Chondrocyte (in vitro differentiated cells): Measurements from ENCODE around the gene BICDL1. TPM values are rescaled to one million over a fixed set of nuclear protein-coding genes. Genes with fewer than 3 reads are reported as not detected.

Experiments used
- DNase-seq: peaks from one replicate; pipeline ENCODE4 v3.0.0; 2021; ENCODE audit warnings: mixed read lengths, low spot score
- H3K27ac Mint-ChIP-seq: one replicate; pipeline ENCODE4 v1.8.0; 2021; ENCODE audit warnings: mild to moderate bottlenecking, moderate library complexity, mixed read lengths; ENCODE audit not compliant: unreplicated experiment
- H3K27me3 Mint-ChIP-seq: 2 replicates; pipeline ENCODE4 v1.8.0; 2021; ENCODE audit warnings: low read depth, mixed read lengths
- H3K36me3 Mint-ChIP-seq: 2 replicates; pipeline ENCODE4 v1.8.0; 2021; ENCODE audit warnings: low read depth, mixed read lengths
- H3K4me1 Mint-ChIP-seq: 2 replicates; pipeline ENCODE4 v1.8.0; 2021; ENCODE audit warnings: low read depth, mild to moderate bottlenecking, mixed read lengths
- H3K4me3 Mint-ChIP-seq: one replicate; pipeline ENCODE4 v1.8.0; 2021; ENCODE audit warnings: mild to moderate bottlenecking, moderate library complexity, mixed read lengths; ENCODE audit not compliant: unreplicated experiment
- H3K9me3 Mint-ChIP-seq: 2 replicates; pipeline ENCODE4 v1.8.0; 2021; ENCODE audit warnings: low read depth, mixed read lengths
- total RNA-seq: library from RNA; stranded (reverse); gene quantifications from 3 replicates; pipeline ENCODE4 v1.2.1, GENCODE V29; 2021
- TF ChIP-seq, protein P1 (sequence below): fragments of 200-600 bp; sonication (generic); IDR thresholded peaks from 2 replicates; pipeline ENCODE4 v1.5.0; 2021; ENCODE audit warnings: antibody characterized with exemption, mild to moderate bottlenecking, moderate library complexity

BICDL1 gene
- total RNA-seq, 1 donor from 2014 or later: 0.45 TPM

DNA sequence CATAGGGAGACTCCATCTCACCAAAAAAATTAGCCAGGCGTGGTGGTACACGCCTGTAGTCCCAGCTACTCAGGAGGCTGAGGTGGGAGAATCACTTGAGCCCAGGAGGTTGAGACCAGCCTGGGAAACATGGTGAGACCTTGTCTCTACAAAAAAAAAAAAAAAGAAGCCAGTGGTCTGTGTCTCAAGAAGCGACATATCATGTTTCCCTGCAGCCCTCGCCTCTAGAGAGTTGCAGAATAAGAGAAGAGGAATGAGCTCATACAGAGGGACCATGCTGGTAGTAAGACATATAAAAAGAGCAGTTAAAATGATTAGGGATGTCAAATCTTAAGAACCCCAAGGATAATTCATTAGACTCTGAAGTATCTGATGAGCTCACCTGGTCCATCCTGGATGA is 39.4 kb upstream of the BICDL1 start:
- Mint-ChIP-seq H3K27ac (no peak overlapping the region), H3K9me3 (no peaks in the 10 kb centered on the region), H3K27me3 (no peaks in the 10 kb centered on the region), H3K36me3 (no peaks in the 10 kb centered on the region), H3K4me3 (no peak overlapping the region), H3K4me1 (no peaks in the 10 kb centered on the region)
- TF ChIP-seq, protein P1, sequence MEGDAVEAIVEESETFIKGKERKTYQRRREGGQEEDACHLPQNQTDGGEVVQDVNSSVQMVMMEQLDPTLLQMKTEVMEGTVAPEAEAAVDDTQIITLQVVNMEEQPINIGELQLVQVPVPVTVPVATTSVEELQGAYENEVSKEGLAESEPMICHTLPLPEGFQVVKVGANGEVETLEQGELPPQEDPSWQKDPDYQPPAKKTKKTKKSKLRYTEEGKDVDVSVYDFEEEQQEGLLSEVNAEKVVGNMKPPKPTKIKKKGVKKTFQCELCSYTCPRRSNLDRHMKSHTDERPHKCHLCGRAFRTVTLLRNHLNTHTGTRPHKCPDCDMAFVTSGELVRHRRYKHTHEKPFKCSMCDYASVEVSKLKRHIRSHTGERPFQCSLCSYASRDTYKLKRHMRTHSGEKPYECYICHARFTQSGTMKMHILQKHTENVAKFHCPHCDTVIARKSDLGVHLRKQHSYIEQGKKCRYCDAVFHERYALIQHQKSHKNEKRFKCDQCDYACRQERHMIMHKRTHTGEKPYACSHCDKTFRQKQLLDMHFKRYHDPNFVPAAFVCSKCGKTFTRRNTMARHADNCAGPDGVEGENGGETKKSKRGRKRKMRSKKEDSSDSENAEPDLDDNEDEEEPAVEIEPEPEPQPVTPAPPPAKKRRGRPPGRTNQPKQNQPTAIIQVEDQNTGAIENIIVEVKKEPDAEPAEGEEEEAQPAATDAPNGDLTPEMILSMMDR: no peak
- no peak for DNase-seq

DNA sequence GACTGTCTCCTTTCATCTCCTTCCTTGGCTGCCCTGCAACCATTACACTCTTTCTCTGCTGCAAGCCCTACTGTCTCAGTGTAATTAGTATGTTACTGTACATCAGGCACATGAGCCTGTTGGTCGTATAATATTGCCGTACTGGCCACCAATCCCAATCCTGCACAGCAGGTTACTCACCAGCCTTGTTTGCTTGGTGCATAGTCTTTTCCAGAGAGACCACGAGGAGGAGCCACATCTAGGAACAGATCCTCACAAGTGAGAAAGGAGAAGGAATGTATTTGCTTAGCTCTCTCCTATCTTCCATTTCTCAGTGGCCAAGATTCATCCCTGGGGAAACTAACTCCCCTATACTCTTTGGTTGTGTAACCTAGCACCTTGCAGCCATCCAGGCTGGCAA is 33.0 kb upstream of the BICDL1 start:
- Mint-ChIP-seq H3K9me3 (peaks cover 24% of the 10 kb centered on the region), H3K27ac (no peak overlapping the region), H3K4me3 (no peak overlapping the region)

DNA sequence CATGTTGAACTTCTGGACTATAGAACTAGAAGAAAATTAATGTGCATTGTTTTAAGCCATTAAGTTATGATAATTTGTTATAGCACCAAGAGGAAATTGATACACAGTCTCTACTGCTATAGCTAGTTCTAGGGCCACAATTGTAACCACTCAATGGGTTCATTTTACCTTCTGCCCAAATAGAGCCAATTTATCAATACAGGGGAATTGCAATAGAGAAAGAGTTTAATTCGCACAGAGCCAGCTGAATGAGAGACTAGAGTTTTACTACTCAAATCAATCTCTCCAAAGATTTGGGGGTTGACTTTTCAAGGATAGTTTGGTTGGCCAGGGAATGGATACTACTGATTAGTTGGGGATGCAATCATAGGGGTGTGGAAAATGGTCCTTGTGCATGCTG is 31.9 kb upstream of the BICDL1 start:
- DNase-seq: no peak
- no peaks in the 10 kb centered on the region for H3K36me3 Mint-ChIP-seq
- H3K4me1 Mint-ChIP-seq: no peaks in the 10 kb centered on the region
- peaks cover 24% of the 10 kb centered on the region for H3K9me3 Mint-ChIP-seq
- TF ChIP-seq, protein P1: no peak
- H3K27ac Mint-ChIP-seq: no peak overlapping the region
- H3K4me3 Mint-ChIP-seq: no peak overlapping the region
- H3K27me3 Mint-ChIP-seq: peaks cover 2% of the 10 kb centered on the region

More for the DNA sequence above, 33.0 kb upstream of the BICDL1 start:
- H3K4me1 Mint-ChIP-seq: no peaks in the 10 kb centered on the region
- peaks cover 2% of the 10 kb centered on the region for H3K27me3 Mint-ChIP-seq
- no peaks in the 10 kb centered on the region for H3K36me3 Mint-ChIP-seq
- TF ChIP-seq, protein P1: no peak
- no peak for DNase-seq

DNA sequence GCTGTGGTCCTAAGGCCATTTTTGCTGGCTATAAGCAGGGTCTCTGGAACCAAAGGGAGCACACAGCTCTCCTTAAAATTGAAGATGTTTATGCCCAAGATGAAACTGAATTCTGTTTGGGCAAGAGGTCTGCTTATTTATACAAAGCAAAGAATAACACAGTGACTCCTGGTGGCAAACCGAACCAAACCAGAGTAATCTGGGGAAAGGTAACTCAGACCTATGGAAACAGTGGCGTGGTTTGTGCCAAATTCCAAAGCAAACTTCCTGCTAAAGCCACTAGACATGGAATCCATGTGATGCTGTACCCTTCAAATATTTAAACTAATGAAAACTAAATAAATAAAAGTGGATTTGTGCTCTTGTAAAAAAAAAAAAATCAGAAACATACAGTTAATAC is 29.6 kb upstream of the BICDL1 start:
- Mint-ChIP-seq H3K36me3 (no peaks in the 10 kb centered on the region), H3K4me1 (no peaks in the 10 kb centered on the region), H3K9me3 (peaks cover 24% of the 10 kb centered on the region), H3K27me3 (peaks cover 5% of the 10 kb centered on the region), H3K27ac (no peak overlapping the region), H3K4me3 (no peak overlapping the region)
- TF ChIP-seq, protein P1: no peak
- no peak for DNase-seq

DNA sequence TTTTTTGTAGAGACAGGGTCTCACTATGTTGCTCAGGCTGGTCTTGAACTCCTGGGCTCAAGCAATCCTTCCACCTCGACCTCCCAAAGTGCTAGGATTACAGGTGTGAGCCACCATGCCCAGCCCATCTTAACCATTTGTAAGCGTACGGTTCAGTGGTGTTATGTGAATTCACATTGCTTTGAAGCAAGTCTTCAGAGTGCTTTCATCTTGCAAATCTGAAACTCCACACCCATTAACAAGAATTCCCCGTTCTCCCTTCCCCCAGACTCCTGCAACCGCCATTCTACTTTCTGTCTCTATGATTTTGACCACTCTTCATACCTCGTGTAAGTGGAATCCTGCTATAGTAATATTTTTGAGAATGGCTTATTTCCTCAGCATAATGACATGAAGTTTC is 24.9 kb upstream of the BICDL1 start:
- Mint-ChIP-seq H3K27me3 (peaks cover 13% of the 10 kb centered on the region), H3K36me3 (no peaks in the 10 kb centered on the region), H3K9me3 (no peaks in the 10 kb centered on the region), H3K27ac (no peak overlapping the region), H3K4me1 (no peaks in the 10 kb centered on the region), H3K4me3 (no peak overlapping the region)
- DNase-seq: no peak
- TF ChIP-seq, protein P1: no peak
